GM12801 (cell line): ENCODE data around the gene ST8SIA6.

Experiments used
- TF ChIP-seq, protein P1 (sequence below): IDR thresholded peaks from one replicate; pipeline ENCODE4 v1.5.1; 2011; ENCODE audit warnings: control low read depth; ENCODE audit not compliant: insufficient read length; ENCODE audit errors: extremely low read depth

Gene ST8SIA6

GRCh38 chr10:17453373-17454091 is 863 bp downstream of the ST8SIA6 start:
- TF ChIP-seq, protein P1, sequence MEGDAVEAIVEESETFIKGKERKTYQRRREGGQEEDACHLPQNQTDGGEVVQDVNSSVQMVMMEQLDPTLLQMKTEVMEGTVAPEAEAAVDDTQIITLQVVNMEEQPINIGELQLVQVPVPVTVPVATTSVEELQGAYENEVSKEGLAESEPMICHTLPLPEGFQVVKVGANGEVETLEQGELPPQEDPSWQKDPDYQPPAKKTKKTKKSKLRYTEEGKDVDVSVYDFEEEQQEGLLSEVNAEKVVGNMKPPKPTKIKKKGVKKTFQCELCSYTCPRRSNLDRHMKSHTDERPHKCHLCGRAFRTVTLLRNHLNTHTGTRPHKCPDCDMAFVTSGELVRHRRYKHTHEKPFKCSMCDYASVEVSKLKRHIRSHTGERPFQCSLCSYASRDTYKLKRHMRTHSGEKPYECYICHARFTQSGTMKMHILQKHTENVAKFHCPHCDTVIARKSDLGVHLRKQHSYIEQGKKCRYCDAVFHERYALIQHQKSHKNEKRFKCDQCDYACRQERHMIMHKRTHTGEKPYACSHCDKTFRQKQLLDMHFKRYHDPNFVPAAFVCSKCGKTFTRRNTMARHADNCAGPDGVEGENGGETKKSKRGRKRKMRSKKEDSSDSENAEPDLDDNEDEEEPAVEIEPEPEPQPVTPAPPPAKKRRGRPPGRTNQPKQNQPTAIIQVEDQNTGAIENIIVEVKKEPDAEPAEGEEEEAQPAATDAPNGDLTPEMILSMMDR, result no peak

DNA sequence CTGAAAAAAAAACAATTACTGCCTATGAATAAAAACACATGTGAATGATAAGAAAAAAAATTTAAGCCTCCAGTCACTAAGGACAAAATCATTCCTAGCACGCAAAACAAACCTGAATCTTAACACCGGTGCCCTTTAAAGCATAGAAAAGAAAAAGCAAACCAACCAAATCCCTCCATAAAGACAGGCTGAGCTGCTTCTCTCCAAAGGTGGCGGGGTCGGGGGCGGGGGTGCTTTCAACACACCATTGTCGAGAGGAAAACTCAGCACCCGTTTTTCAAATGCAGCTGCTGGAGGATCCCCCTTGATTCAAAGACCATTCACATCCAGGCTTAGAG is 1.4 kb downstream of the ST8SIA6 start:
- TF ChIP-seq, protein P1, result no peak

DNA sequence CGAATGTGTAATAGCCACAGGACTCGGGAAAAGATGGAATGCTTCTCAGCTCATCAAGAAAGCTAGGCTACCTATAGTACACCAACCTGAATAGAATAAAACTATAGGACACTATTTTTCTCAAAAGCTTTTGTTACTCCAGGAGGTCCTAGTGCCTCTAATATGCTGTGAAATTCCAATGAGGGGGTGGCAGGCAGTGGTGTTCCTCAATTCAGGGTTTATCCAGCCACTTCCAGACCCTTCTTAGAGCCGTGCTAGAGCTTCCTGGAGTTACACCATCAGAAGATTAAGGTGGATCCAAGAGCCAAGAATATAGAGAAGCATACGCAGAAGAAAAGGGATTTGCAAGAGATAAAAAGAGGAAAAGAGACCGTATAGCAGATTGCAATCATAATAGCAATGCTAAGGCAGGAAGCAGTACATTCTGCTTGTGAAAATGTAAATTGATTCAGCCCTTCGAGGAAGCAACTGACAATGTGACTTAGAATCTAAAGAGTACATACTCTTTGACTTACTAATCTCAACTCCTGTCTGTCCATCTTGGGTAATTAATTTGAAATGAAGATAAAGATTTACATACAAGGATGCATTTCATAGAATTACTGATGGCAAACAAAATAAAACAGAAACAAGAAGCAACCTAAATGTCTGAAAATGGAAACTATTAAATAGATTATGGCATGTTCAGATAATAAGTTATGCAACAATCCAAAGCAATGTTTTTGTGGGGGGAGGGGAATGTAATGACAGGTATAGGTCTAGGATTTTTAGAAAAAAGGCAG is 2.1 kb downstream of the ST8SIA6 start:
- TF ChIP-seq, protein P1, result no peak

DNA sequence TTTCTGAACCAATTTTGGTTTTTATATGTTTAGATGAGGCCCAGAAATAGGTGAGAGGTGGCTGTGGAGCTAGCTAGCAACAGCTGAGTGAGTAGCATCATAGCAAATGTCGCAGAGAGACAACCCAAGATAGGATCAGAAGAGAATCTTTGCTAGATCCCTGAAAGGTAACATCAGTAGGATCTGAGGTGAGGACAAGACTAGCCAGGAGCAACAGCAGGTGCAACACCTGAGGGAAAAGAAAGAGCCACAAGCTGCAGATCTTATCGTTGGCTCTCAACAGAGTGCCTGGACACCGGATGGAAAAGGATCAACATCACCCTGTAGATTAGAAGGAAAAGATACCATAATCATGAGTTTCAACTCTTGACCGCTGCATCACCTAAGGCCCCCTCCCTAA is 4.4 kb downstream of the ST8SIA6 start:
- TF ChIP-seq, protein P1, result no peak

DNA sequence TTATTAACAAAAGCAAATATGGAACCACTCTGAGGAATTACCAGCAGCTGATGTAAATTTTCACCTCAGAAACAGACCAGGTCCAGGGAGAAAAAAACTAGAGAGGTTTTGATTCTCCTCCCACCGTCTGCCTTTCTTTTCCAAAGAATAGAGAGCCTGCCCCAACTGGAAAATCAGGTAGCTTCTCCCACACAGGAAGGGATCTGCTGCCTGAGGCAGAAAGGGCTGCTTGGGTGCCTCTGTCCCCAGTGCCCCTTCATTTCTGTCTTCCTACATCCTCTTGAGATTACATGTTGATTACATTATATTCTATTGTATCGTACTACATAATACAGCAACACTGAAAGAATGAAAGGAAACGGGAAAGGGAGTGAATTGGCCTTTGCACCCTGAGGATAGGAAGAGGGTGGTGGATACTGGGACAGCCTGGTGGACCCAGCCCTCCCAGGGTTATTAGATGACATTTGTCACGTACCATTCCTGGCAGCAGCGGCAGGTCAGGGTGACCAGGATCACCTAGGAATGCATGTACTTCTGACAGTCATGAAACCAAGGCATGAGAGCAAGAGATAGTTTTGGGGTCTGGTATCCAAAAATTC is 8.9 kb downstream of the ST8SIA6 start:
- TF ChIP-seq, protein P1, result no peak

DNA sequence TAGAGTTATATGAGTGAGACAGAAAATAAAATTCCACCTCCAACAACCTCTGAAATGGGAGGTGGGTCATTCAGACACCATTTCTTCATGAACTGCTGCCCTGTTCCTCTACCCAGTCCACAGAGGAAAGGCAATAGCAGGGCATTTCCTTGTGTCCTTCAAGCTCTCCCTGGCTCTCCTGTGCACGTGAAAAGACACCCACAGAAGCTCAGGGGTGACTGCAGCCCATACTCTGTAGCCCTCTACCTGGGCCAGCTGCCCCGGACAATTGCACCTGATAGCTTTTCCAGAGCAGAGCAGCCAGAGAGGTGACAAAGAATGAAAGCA is 10.0 kb downstream of the ST8SIA6 start:
- TF ChIP-seq, protein P1, result no peak

GRCh38 chr10:17443707-17444387 is 10.5 kb downstream of the ST8SIA6 start:
- TF ChIP-seq, protein P1, result no peak
